Measurements from ENCODE around the gene TCAIM. TPM values are rescaled to one million over a fixed set of nuclear protein-coding genes. Genes with fewer than 3 reads are reported as not detected.

The TCAIM gene
- total and polyA plus RNA-seq, 9 of the 15 experiments (the other 6 are each of a cell fraction or from before 2014, with no cell fraction given), result 19.7 to 53.3 (median 36.9) TPM

DNA sequence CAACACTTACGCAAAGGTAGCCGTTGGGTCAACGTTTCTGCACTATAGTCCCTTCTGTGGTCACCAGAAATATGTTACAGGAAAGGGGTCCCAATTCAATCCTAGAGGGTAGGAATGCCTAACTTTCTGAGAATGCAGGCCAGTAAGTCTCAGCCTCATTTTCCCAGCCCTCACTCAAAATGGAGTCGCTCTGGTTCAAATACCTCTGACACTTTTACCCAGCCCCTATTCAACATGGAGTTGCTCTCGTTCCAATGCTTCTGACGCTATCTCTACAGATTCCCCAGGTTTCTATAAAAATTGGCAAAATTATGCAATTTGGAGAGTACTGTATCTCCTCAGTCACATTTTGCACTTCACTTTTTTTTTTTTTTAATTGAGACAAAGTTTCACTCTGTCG lies 99.2 kb downstream of the TCAIM start (continued):
- TF ChIP-seq, protein P1, sequence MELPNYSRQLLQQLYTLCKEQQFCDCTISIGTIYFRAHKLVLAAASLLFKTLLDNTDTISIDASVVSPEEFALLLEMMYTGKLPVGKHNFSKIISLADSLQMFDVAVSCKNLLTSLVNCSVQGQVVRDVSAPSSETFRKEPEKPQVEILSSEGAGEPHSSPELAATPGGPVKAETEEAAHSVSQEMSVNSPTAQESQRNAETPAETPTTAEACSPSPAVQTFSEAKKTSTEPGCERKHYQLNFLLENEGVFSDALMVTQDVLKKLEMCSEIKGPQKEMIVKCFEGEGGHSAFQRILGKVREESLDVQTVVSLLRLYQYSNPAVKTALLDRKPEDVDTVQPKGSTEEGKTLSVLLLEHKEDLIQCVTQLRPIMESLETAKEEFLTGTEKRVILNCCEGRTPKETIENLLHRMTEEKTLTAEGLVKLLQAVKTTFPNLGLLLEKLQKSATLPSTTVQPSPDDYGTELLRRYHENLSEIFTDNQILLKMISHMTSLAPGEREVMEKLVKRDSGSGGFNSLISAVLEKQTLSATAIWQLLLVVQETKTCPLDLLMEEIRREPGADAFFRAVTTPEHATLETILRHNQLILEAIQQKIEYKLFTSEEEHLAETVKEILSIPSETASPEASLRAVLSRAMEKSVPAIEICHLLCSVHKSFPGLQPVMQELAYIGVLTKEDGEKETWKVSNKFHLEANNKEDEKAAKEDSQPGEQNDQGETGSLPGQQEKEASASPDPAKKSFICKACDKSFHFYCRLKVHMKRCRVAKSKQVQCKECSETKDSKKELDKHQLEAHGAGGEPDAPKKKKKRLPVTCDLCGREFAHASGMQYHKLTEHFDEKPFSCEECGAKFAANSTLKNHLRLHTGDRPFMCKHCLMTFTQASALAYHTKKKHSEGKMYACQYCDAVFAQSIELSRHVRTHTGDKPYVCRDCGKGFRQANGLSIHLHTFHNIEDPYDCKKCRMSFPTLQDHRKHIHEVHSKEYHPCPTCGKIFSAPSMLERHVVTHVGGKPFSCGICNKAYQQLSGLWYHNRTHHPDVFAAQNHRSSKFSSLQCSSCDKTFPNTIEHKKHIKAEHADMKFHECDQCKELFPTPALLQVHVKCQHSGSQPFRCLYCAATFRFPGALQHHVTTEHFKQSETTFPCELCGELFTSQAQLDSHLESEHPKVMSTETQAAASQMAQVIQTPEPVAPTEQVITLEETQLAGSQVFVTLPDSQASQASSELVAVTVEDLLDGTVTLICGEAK (IDR thresholded peaks at IDR 0.05), result no peak
- TF ChIP-seq, protein P1 (CRISPR knock-in tag; IDR thresholded peaks at IDR 0.05), result no peak
- TF ChIP-seq TAF1 (IDR thresholded peaks at IDR 0.05; ENCODE audit: control insufficient read depth, extremely low read depth, insufficient read depth, low read length, severe bottlenecking), result no peak
- no peak for TF ChIP-seq JUND (IDR thresholded peaks at IDR 0.05; ENCODE audit: borderline replicate concordance, low read depth, low read length)
- TF ChIP-seq JUND (tag; IDR thresholded peaks at IDR 0.05; ENCODE audit: borderline replicate concordance, low read depth, low read length), result peak; percentile 38; the same call in 1 of the 3 replicates
- TF ChIP-seq TBL1XR1 (IDR thresholded peaks at IDR 0.05; ENCODE audit: low read length in 2 of 2), result no peak
- no peak for TF ChIP-seq ZNF12 (CRISPR knock-in tag; IDR thresholded peaks at IDR 0.05)
- TF ChIP-seq SRSF3 (IDR thresholded peaks at IDR 0.05; ENCODE audit: insufficient read depth, low read length), result no peak
- TF ChIP-seq, protein P2, sequence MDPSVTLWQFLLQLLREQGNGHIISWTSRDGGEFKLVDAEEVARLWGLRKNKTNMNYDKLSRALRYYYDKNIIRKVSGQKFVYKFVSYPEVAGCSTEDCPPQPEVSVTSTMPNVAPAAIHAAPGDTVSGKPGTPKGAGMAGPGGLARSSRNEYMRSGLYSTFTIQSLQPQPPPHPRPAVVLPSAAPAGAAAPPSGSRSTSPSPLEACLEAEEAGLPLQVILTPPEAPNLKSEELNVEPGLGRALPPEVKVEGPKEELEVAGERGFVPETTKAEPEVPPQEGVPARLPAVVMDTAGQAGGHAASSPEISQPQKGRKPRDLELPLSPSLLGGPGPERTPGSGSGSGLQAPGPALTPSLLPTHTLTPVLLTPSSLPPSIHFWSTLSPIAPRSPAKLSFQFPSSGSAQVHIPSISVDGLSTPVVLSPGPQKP (CRISPR knock-in tag; IDR thresholded peaks at IDR 0.05), result no peak
- TF ChIP-seq, protein P3, sequence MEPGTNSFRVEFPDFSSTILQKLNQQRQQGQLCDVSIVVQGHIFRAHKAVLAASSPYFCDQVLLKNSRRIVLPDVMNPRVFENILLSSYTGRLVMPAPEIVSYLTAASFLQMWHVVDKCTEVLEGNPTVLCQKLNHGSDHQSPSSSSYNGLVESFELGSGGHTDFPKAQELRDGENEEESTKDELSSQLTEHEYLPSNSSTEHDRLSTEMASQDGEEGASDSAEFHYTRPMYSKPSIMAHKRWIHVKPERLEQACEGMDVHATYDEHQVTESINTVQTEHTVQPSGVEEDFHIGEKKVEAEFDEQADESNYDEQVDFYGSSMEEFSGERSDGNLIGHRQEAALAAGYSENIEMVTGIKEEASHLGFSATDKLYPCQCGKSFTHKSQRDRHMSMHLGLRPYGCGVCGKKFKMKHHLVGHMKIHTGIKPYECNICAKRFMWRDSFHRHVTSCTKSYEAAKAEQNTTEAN (CRISPR knock-in tag; IDR thresholded peaks at IDR 0.05), result no peak
- TF ChIP-seq ARNT (IDR thresholded peaks at IDR 0.05), result no peak
- TF ChIP-seq MCM7 (IDR thresholded peaks at IDR 0.05), result no peak
- TF ChIP-seq PHF8 (IDR thresholded peaks at IDR 0.05; ENCODE audit: borderline replicate concordance, low read length), result no peak
- TF ChIP-seq NCOR1 (IDR thresholded peaks at IDR 0.05), result no peak
- TF ChIP-seq MXI1 (IDR thresholded peaks at IDR 0.05; ENCODE audit: low read depth, low read length), result no peak
- no peak for TF ChIP-seq TRIM24 (IDR thresholded peaks at IDR 0.05)
- no peak for TF ChIP-seq ZBED1 (IDR thresholded peaks at IDR 0.05)
- no peak for TF ChIP-seq MTA3 (IDR thresholded peaks at IDR 0.05; ENCODE audit: borderline replicate concordance)
- TF ChIP-seq TARDBP (IDR thresholded peaks at IDR 0.05), result no peak
- no peak for TF ChIP-seq RUNX1 (IDR thresholded peaks at IDR 0.05; ENCODE audit: low read depth)
- no peak for TF ChIP-seq HNRNPL (IDR thresholded peaks at IDR 0.05; ENCODE audit: low read depth, low read length)

Data from K562 (cell line).